ENCODE data around the gene TRIM24. TPM values are rescaled to one million over a fixed set of nuclear protein-coding genes. Genes with fewer than 3 reads are reported as not detected.

The TRIM24 gene
- total and polyA plus RNA-seq, 2 of the 13 experiments (the other 11 are each of a cell fraction or from before 2014, with no cell fraction given), result 100 to 106 TPM

- no peak for TF ChIP-seq PBX3 (CRISPR knock-in tag; IDR thresholded peaks at IDR 0.05; ENCODE audit: borderline replicate concordance)
- TF ChIP-seq ZNF383 (CRISPR knock-in tag; IDR thresholded peaks at IDR 0.05; ENCODE audit: borderline replicate concordance), result no peak
- no peak for TF ChIP-seq SOX5 (CRISPR knock-in tag; IDR thresholded peaks at IDR 0.05; ENCODE audit: borderline replicate concordance)
- no peak for TF ChIP-seq ZNF205 (CRISPR knock-in tag; IDR thresholded peaks at IDR 0.05)
- no peak for TF ChIP-seq TRIM22 (IDR thresholded peaks at IDR 0.05)
- no peak for TF ChIP-seq MTA3 (CRISPR knock-in tag; IDR thresholded peaks at IDR 0.05)
- TF ChIP-seq BRF2 (CRISPR knock-in tag; IDR thresholded peaks at IDR 0.05), result no peak
Measured at GRCh38 chr7:138632384-138632783, 172.3 kb downstream of the TRIM24 start (continued).

GRCh38 chr7:138632826-138633602 is 173.0 kb downstream of the TRIM24 start:
- in situ Hi-C loops (cut with HindIII; ENCODE audit: extremely low pct_ligation_motif_present, low pct_unique_long_range_greater_than_20kb), result no loop called here
- H2AFZ ChIP-seq (ENCODE audit: low read length), result no peak overlapping the region
- FAIRE-seq, result no peak
- H3K27me3 ChIP-seq (ENCODE audit: control insufficient read depth in 1 of 2, insufficient read depth in 2 of 2, low read length in 2 of 2), result peaks cover 0 to 7% of the 10 kb centered on the region in 2 experiments; a peak in 2 of 5 replicates
- no peak overlapping the region for H3K4me2 ChIP-seq (ENCODE audit: low read depth, low read length)
- H3K4me1 ChIP-seq (ENCODE audit: insufficient read depth, low read length), result no peaks in the 10 kb centered on the region
- ATAC-seq, result no peak
- no peaks in the 10 kb centered on the region for H4K20me1 ChIP-seq (ENCODE audit: insufficient read depth, low read length)
- ChIA-PET CTCF (ENCODE audit: low intra/inter-chr PET ratio, low total read pairs) (no interaction called here), POLR2A (no interaction called here)
- H3K27ac ChIP-seq (ENCODE audit: extremely low read length, insufficient read depth, low read length), result no peak overlapping the region
- TF ChIP-seq HNRNPK (IDR thresholded peaks at IDR 0.05; ENCODE audit: low read depth, low read length, poor library complexity, severe bottlenecking) (peak; percentile 19), SOX5 (CRISPR knock-in tag; IDR thresholded peaks at IDR 0.05; ENCODE audit: borderline replicate concordance) (no peak)
- H3K79me2 ChIP-seq (ENCODE audit: insufficient read depth, low read length), result no peaks in the 10 kb centered on the region
- no peaks in the 10 kb centered on the region for H3K9me3 ChIP-seq (ENCODE audit: low read length)
- 30% methylated on average over 12 of the region's 12 CpGs for WGBS (ENCODE audit: low lambda C conversion rate)
- no peaks in the 10 kb centered on the region for H3K36me3 ChIP-seq (replicated peaks in 1 of 2; ENCODE audit: control insufficient read depth in 1 of 2, insufficient read depth in 2 of 2, low read length in 2 of 2)
- DNase-seq (ENCODE audit: low spot score), result no peak
- intact Hi-C loops (cut with micrococcal nuclease; ENCODE audit: unreplicated experiment), result no loop called here
- no TSS peak for BruUV-seq (replicated peaks)
- no peak overlapping the region for H3K4me3 ChIP-seq (replicated peaks in 1 of 3; ENCODE audit: insufficient read depth in 1 of 3, low read depth in 2 of 3, low read length in 3 of 3)
- H3K9ac ChIP-seq (ENCODE audit: insufficient read depth, low read depth, low read length), result no peak overlapping the region

Small RNA genes within 50 kb of the gene (small RNA-seq; reads per million reads assigned to genes)
- gene RF00561 (ENCODE audit: insufficient read depth in 2 of 3, insufficient read length in 3 of 3, low read depth in 2 of 3, low replicate concordance in 1 of 3), result 0 reads per million in 3 experiments

Other genes with a start within 250 kb of the TRIM24 start
- gene SVOPL, start 241.1 kb downstream of the TRIM24 start, total RNA-seq (2016; rRNA removed; fragmentation: Illumina TruSeq; extraction: Trizol), result not detected in 2 replicates
- gene SVOPL, start 241.1 kb downstream of the TRIM24 start, polyA plus RNA-seq (2011; rRNA removed), result not detected in 2 replicates